ENCODE measurements around the gene NSUN6.

The NSUN6 gene

DNA sequence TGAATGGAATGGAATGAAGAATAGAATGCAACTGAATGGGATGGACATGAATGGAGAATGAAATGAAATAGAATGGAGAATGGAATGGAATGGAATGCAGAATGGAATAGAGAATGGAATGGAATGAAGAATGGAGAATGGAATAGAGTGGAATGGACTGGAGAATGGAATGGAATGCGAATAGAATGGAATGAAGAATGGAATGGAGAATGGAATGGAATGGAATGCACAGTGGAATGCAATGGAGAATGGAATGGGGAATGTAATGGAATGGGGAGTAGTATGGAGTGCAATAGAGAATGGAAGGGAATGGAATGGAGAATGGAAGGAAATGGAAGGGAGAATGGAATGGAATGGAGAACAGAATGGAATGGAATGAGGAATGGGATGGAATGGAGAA lies 93.4 kb downstream of the NSUN6 start:
- DNase-seq = no peak

DNA sequence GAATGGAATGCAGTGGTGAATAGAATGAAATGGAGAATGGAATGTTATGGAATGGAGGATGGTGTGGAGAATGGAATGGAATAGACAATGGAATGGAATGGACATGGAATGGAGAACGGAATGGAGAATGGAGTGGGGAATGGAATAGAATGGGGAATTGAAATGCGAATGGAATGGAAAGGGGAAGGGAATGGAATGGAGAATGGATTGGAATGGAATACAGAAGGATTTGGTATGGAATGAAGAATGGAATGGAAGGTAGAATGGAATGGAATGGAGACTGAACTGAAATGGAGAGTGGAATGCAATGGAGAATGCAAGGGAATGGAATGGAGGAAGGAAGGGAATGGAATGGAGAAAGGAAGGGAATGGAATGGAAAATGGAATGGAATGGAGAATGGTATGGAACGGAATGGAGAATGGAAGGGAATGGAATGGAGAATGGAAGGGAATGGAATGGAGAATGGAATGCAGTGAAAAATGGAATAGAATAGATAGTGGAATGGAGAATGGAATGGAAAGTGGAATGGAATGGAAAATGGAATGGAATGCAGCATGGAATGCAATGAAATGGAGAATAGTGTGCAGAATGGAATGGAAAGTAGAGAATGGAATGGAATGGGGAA lies 94.8 kb downstream of the NSUN6 start:
- DNase-seq = no peak

DNA sequence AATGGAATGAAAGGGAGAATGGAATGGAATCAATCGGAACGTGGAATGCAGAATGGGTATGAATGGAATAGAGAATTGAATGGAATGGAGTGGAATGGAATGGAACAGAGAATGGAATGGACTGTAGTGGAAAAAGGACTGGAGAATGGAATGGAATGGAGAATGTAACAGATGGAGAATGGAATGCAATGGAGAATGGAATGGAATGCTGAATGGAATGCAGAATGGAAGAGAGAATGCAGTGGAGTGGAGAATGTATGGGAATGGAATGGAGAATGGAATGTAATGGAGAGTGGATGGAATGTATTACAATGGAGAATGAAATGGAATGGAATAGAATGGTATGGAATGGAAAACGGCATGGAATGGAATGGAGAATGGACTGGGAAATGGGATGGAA lies 96.9 kb downstream of the NSUN6 start:
- no peak for DNase-seq

DNA sequence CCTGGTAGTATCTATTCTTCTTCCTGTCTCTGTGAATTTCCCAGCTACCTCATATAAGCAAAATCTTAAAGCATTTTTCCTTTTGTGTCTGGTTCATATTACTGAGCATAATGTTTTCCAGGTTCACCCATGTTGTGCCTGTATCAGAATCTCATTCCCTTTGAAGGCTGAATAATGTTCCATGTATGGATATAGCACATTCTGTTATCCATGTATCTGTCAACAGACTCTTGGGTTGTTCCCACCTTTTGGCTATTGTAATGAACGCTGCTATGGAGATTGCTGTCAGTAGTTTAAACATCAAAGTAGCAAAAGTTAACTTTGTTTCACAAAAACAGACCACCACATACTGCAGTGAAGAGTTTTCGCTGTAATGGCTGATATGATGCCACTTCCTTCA lies 99.9 kb downstream of the NSUN6 start:
- no peak for DNase-seq

- DNase-seq = no peak
Observed at GRCh38 chr10:18549105-18549504, 102.3 kb downstream of the NSUN6 start.

DNA sequence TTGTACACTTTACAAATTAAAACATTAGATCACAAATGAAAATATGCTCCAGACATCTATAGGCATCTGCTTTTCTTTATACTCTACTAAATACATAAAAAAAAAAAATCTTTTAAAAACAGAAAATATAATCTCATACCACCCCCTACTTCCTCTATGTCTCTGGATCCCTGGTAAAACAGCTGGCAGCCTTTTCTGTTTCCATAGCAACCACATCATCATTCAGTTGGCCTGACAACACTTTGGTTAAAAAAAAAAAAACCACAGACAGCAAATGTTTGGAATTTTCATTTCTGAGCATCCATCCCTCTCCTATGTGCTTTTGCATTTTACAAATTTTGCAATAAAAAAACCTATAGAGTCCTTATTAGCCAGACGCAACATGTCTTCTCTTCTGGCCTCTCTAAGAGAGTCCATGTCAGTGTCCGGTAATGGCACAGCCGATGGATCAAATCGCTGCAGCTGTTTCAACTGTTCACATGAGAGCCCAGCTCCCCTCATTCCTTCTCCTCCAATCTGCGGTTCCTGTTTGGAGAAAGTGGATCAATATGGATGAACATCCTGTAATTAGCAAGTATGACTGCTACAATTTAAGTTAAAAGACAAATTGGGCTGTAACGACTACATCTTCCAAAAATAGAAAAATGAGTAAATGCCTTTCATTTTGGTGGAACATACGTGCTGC lies 105.6 kb downstream of the NSUN6 start:
- DNase-seq = no peak

GRCh38 chr10:18542832-18543231 lies 108.6 kb downstream of the NSUN6 start:
- DNase-seq = no peak

DNA sequence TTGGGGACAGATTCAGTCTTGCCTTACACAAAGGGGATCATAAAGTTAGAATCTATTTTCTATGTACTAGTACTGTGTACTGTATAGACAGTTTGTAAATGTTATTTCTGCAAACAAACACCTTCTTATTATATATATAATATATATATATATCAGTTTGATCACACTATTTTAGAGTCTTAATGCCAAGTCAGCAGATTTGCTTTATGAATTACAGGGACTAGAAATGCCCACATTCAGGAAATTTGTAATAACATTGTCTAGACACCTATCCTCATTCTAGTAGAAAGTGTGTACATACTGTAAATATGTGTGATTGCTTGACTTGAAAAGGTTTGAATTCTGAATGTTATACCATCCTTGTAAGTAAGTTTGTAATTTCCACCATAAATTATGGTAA lies 111.2 kb downstream of the NSUN6 start:
- no peak for DNase-seq

GRCh38 chr10:18539335-18539734 lies 112.1 kb downstream of the NSUN6 start:
- no peak for DNase-seq

DNA sequence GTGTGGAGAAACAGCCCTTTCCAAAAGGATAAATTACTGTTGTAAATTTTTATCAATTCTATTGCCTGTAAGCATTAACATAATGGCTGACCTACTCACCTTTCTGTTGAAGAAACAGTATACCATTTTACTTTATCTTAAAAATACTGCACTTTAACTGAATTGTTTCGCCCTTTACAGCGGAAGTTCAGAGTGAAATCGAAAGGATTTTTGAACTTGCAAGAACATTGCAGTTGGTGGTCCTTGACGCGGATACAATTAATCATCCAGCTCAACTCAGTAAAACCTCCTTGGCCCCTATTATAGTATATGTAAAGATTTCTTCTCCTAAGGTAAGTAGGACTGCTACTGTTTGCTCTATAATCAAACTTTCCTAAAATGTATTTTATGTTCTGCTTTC lies 117.5 kb downstream of the NSUN6 start:
- DNase-seq = no peak

- DNase-seq = no peak
Observed at GRCh38 chr10:18532881-18533535, 118.4 kb downstream of the NSUN6 start.

DNA sequence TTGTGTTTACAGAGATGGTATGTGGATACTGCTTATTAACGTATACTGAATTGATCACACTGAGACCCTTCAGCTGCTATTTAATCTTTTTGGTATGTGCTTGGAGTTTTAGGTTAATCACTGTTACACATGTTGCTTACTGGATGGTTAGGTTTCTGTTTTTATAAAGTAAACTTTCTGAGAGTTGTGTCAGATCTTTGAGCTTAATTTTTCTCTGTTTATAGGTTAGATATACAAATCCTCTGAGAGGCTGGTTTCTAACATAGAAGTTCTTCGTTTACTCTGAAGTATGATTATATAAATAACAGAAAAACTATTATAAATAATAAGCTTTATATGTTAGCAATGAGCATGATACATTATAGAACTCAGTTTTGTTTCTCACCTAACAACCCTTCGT lies 123.1 kb downstream of the NSUN6 start:
- no peak for DNase-seq

DNA sequence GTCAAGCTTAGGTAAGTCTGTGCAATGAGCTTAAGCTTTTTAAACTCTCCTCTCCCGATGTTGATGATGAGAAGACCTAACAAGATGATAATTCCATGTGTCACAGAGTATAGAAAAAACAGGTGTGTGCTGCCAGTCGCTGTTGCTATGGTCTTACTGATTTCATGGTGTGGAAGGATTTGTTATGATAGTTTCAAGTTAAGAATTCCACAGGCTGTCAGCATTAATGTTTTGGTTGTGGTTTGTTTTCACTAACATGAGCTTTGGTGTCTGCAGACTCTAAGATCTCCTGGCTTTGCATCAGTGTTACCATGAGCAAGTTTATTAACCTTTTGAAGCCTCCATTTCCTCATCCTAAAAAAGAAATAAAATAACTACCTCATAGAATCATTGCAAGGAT lies 123.7 kb downstream of the NSUN6 start:
- DNase-seq = no peak

DNA sequence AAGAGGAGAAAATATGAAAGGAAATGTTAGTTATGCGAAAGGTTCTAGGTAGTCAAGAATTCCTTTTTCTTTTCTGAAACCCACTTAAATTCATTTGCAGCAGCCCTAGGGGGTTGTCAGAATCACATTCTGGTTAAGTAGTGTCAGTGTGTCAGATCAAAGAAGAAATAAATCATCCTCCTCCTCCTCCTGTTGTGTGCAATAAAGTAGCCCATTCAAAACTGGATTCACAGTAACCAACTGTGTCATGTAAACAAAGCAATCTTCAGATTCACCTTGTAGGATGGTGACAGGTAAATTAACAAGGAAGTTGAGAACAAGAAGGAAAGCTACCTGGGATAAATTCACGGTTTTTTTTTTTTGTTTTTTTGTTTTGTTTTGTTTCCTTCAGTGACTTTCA lies 127.5 kb downstream of the NSUN6 start:
- DNase-seq = no peak

DNA sequence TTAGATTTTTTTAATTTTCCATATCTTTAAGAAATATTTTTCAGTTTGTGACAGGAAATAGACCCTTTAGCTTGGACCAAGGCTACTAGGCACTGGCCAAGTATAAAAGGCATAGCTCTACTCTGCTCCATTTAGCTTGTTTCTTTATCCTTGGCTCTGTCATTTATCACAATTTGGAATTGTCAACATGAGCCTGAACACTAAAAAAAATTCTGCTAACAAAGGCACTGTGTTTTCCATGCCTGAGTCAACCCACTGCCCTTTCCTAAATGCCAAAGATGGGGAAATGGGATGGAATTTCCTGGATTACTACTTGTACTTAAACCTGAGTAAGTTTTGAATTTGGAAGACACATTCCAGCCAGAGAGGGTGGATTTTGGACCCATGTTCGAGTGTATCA lies 128.4 kb downstream of the NSUN6 start:
- no peak for DNase-seq

GRCh38 chr10:18516851-18517250 lies 134.5 kb downstream of the NSUN6 start:
- no peak for DNase-seq

DNA sequence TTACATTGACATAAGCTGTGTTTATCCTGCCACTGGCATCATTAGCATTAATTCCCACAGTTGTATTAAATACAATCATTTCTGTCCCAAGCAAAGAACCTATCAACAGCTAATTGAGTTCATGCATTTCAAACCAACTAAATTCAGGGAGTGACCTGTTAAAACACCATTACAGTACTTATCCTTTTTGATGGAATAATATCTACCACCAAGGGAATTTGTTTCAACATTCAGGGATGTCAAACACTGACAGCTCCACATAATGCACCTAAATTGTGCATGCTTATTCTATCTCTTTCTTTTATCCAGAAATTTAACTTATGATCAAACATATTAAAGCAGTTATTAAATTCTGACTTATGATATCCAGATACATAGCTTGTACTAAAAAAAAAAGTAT lies 136.8 kb downstream of the NSUN6 start:
- DNase-seq = no peak

DNA sequence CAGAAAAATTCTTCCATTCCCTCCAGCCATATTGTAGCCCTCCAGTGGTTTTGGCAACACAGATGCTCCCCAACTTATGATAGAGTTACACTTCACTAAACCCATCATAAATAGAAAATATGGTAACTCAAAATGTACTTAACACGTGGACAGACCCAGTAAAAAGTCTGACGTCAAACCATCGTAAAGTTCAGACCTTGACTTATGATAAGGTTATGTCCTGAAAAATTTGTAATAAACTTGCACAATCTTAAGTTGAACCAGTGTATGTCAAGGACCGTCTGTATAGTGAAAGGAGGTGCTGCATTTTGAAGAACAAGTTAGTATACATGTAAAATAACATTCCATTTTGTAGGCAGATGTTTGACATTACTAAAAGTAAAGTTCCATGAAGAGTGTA lies 142.8 kb downstream of the NSUN6 start:
- no peak for DNase-seq

DNA sequence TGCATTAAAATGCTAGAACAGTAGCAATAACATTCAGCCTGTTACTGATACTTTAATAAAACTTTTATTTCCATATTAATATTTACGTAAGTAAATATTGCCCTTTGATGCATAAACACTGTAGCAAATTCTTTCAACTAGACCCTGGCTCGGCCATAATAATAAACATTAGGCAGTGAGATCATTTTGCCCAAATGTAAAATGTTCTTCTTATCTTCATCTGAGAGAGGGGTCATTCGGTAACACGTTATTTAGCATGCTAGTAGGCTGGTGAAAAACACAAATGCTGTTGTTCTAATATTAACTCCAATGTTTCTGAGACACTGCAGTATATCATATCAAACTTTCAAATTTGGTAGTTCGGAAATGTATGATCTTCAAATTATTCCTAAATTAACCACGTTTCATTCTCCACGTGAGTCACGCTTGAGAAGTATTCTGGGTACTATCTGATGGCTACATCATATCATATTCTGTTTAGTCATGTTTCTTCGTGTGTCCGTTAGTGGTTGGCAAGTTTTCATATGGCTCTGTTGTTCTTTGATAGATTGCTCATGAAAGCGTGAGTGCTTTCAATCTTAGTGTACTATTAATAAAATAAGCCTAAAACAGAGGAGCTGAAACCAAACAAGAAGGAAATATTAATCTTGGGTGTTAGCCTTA lies 145.8 kb downstream of the NSUN6 start:
- DNase-seq = no peak

DNA sequence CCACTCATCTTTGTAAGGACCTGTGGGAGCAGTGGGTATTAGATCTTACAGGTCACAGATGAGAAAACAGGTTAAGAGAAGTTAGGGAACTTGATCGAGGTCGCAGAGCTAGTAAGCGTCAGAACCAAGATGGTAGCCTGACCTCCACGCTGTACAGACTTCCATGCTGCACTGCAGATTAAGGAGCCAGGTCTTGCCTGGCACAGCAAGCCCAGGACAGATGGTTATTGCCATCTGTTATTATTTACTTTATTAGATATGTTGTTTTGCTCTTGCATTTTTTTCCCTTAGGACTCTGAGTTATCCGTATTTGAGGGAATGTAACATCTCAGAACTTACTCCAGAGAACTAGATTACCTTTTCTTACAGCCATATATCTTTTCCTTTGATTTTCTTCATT lies 147.2 kb downstream of the NSUN6 start:
- DNase-seq = no peak

- DNase-seq = peak; percentile 1
Observed at GRCh38 chr10:18501629-18502028, 149.8 kb downstream of the NSUN6 start.

- peak; percentile 31 for DNase-seq
Observed at GRCh38 chr10:18501198-18501597, 150.2 kb downstream of the NSUN6 start.

DNA sequence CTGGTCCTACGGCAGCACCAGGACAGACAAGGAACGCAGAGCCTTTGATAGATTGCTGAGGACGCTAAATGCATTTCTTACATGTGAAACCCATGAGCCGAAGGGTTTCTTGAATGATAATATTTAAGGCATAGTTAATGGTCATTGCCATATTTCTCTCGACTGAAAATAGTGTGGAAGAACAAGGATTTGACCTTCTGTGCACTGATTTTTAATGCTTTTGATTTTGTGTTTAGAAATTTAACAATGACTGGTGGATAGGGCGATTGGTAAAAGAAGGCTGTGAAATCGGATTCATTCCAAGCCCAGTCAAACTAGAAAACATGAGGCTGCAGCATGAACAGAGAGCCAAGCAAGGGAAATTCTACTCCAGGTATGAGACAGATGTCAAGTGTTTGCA lies 150.8 kb downstream of the NSUN6 start:
- DNase-seq = no peak

GRCh38 chr10:18498998-18499397 lies 152.4 kb downstream of the NSUN6 start:
- DNase-seq = no peak
